Thoracic aorta (tissue), 2 donors: ENCODE data around the gene AOC2. TPM values are rescaled to one million over a fixed set of nuclear protein-coding genes. Genes with fewer than 3 reads are reported as not detected.
"Not testable (repeated sequence)": the region's sequence is repeated elsewhere in the genome, so short reads cannot be mapped to it uniquely, and the experiment has no call there.

Experiments used
- ATAC-seq: fragments of 150-250 bp; one replicate; pipeline ENCODE4 v1.8.0; 2017; ENCODE audit warnings: low read depth; ENCODE audit not compliant: insufficient number of reproducible peaks, low FRiP score
- DNase-seq: peaks from one replicate; pipeline ENCODE4 v3.0.0-alpha.2; 2020; ENCODE audit warnings: low spot score
- H3K27ac ChIP-seq, 2 donors: fragments of 200-600 bp; sonication (generic); 1 replicate in 1 of 2; 2 replicates in 1 of 2; pipeline ENCODE4 v1.5.1; 2016; ENCODE audit warnings: mild to moderate bottlenecking in 2 of 2, moderate library complexity in 2 of 2
- H3K27me3 ChIP-seq: fragments of 200-600 bp; sonication (generic); replicated peaks from 2 replicates; pipeline ENCODE4 v1.6.0; 2016; ENCODE audit warnings: mild to moderate bottlenecking; ENCODE audit not compliant: insufficient read depth
- H3K36me3 ChIP-seq: fragments of 200-600 bp; sonication (generic); one replicate; pipeline ENCODE4 v1.5.1; 2016
- H3K4me1 ChIP-seq, 2 donors: fragments of 200-600 bp; sonication (generic); 1 replicate in 1 of 2; 2 replicates in 1 of 2; pipeline versions ENCODE4 v1.5.1 to v1.6.0; 2016; ENCODE audit warnings: low read depth in 2 of 2, mild to moderate bottlenecking in 1 of 2; ENCODE audit not compliant: control insufficient read depth in 1 of 2
- H3K4me3 ChIP-seq: fragments of 200-600 bp; sonication (generic); 2 replicates; pipeline ENCODE4 v1.5.1; 2016; ENCODE audit warnings: mild to moderate bottlenecking
- H3K9me3 ChIP-seq: fragments of 200-600 bp; sonication (generic); 2 replicates; pipeline ENCODE4 v1.5.1; 2016
- CTCF ChIP-seq: fragments of 200-600 bp; sonication (generic); IDR thresholded peaks from one replicate; pipeline ENCODE4 v1.5.1; 2019; ENCODE audit warnings: antibody characterized with exemption
- total RNA-seq, 2 donors: library from RNA; depleted of rRNA; stranded (reverse); fragments of >200 nt; gene quantifications; one replicate each; pipeline versions ENCODE4 v1.1.0 to v1.2.3, GENCODE V29; 2016

The AOC2 gene
- total RNA-seq, 2 donors from 2014 or later: 0.68 to 2.8 TPM

DNA sequence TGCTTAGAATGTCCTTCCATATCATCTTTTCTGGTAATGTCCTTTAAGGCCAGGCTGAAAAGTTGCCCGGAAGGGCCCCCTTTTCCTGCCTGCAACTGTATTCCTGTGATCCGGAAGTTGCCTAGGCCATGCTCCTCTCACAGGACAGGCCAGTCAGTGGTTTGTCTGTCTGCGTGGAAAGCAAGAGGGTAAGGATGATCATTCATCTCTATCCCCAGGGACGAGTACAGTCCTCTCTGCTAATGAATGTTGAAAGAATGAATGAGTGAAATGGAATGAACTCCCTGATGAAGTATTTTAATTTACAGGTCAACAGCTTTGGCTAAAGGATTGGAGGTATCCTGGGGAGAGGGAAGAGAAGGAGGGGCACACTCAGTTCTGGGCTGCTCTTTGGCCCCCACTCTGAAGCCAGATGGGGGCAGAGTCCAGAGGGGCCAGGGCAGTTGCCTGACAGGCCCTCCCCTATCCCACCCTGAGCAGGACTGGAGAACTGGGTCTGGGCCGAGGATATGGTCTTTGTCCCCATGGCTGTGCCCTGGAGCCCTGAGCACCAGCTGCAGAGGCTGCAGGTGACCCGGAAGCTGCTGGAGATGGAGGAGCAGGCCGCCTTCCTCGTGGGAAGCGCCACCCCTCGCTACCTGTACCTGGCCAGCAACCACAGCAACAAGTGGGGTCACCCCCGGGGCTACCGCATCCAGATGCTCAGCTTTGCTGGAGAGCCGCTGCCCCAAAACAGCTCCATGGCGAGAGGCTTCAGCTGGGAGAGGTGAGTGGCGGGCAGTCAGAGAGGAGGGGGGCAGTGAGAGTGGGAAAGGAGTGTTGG, 9.8 kb downstream of the AOC2 start:
- Histone ChIP-seq H3K27me3 (no peaks in the 10 kb centered on the region), H3K4me1 (peaks cover 8 to 62% of the 10 kb centered on the region in 2 donors), H3K9me3 (no peaks in the 10 kb centered on the region), H3K27ac (peak overlapping the region; percentile 96), H3K36me3 (no peaks in the 10 kb centered on the region), H3K4me3 (peak overlapping the region; percentile 77)
- no peak for DNase-seq
- no peak for ATAC-seq
- no peak for TF ChIP-seq CTCF

- no peaks in the 10 kb centered on the region for H3K27me3 ChIP-seq
- H3K4me3 ChIP-seq: peak overlapping the region; percentile 77
- peak overlapping the region; percentile 96 for H3K27ac ChIP-seq
- H3K9me3 ChIP-seq: no peaks in the 10 kb centered on the region
- ATAC-seq: no peak
- TF ChIP-seq CTCF: no peak
- H3K36me3 ChIP-seq: no peaks in the 10 kb centered on the region
- H3K4me1 ChIP-seq: peaks cover 6 to 54% of the 10 kb centered on the region in 2 donors
- no peak for DNase-seq
Measured at GRCh38 chr17:42855048-42855596, 10.7 kb downstream of the AOC2 start.

GRCh38 chr17:42856093-42856492, 11.7 kb downstream of the AOC2 start:
- not testable (repeated sequence) for H3K36me3 ChIP-seq, ATAC-seq, H3K27me3 ChIP-seq, H3K9me3 ChIP-seq, H3K4me3 ChIP-seq, DNase-seq
- Histone ChIP-seq H3K4me1 (peaks cover 0 to 47% of the 10 kb centered on the region in 2 donors), H3K27ac (peak overlapping the region in 1 of 2 donors; percentile 96)

- H3K36me3 ChIP-seq, H3K9me3 ChIP-seq, ATAC-seq, DNase-seq, H3K27me3 ChIP-seq, H3K4me3 ChIP-seq: not testable (repeated sequence)
- H3K4me1 ChIP-seq: peaks cover 0 to 47% of the 10 kb centered on the region in 2 donors
- peak overlapping the region in 1 of 2 donors; percentile 96 for H3K27ac ChIP-seq
Measured at GRCh38 chr17:42856516-42856915, 12.1 kb downstream of the AOC2 start.

GRCh38 chr17:42857389-42857788, 13.0 kb downstream of the AOC2 start:
- H3K27ac ChIP-seq: peak overlapping the region in 1 of 2 donors; percentile 96
- H3K27me3 ChIP-seq: no peaks in the 10 kb centered on the region
- no peaks in the 10 kb centered on the region for H3K36me3 ChIP-seq
- H3K4me3 ChIP-seq: no peak overlapping the region
- DNase-seq (no peak), ATAC-seq (no peak)
- no peaks in the 10 kb centered on the region for H3K9me3 ChIP-seq
- TF ChIP-seq CTCF: no peak
- peaks cover 0 to 41% of the 10 kb centered on the region in 2 donors for H3K4me1 ChIP-seq

DNA sequence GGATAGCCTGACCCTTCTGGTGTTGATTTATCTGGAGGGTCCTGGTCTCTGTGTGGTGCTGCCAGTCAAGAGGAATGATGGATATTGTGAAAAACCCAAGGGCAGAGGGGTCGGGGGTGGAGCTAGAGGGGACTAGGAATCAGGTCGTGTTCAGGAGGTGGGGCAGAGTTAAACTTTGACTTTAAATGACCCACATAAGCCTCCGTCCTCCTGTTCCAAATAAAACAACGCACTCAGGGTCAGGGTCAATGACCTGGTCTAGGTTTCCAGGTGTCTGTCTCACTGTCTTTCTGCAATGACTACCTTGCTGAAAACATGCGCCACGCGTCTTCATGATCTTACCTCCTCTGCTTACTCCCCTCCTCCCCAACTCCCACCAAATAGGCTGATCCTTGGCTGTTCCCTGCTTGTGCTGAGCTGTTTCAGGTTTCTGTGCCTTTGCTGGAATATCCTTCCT, 21.3 kb downstream of the AOC2 start:
- Histone ChIP-seq H3K27me3 (no peaks in the 10 kb centered on the region), H3K9me3 (no peaks in the 10 kb centered on the region), H3K4me3 (no peak overlapping the region), H3K4me1 (no peaks in the 10 kb centered on the region), H3K27ac (no peak overlapping the region), H3K36me3 (peaks cover 20% of the 10 kb centered on the region)
- no peak for ATAC-seq
- no peak for DNase-seq
- no peak for TF ChIP-seq CTCF
